Upper lobe of right lung (tissue), 1 donor: ENCODE data around the gene GLI3. TPM values are rescaled to one million over a fixed set of nuclear protein-coding genes. Genes with fewer than 3 reads are reported as not detected.

Source experiments
- ATAC-seq: fragments of 200-7000 bp; cut with Tn5 transposase; one replicate; pipeline ENCODE4 v1.9.1; 2020; ENCODE audit warnings: mild to moderate bottlenecking, moderate library complexity
- DNase-seq: peaks from one replicate; pipeline ENCODE4 v3.0.0-alpha.2; 2020
- H3K27ac ChIP-seq: fragments of 200-600 bp; one replicate; pipeline ENCODE4 v1.8.0; 2022
- H3K27me3 ChIP-seq: fragments of 200-600 bp; one replicate; pipeline ENCODE4 v1.8.0; 2022; ENCODE audit warnings: mild to moderate bottlenecking
- H3K36me3 ChIP-seq: fragments of 200-600 bp; one replicate; pipeline ENCODE4 v1.8.0; 2022
- H3K4me1 ChIP-seq: fragments of 200-600 bp; one replicate; pipeline ENCODE4 v1.8.0; 2022
- H3K4me3 ChIP-seq: fragments of 200-600 bp; one replicate; pipeline ENCODE4 v1.8.0; 2022; ENCODE audit warnings: mild to moderate bottlenecking
- H3K9me3 ChIP-seq: fragments of 200-600 bp; one replicate; pipeline ENCODE4 v1.8.0; 2022
- intact Hi-C: fragments of 100-400 bp; cut with DNase I; formaldehyde crosslinking; loops from one replicate; pipeline ENCODE4 v1.11.0; 2022
- total RNA-seq: library from RNA; stranded (reverse); fragmentation: NEBNext Ultra II Directional; extraction: Animal tissue kit (Norgen Biotek cat#: 25700); gene quantifications from one replicate; pipeline ENCODE4 v1.2.1, GENCODE V29; 2021
- TF ChIP-seq, protein P1 (sequence below): fragments of 200-600 bp; IDR thresholded peaks from one replicate; pipeline ENCODE4 v1.8.0; 2022; ENCODE audit warnings: antibody characterized with exemption
- donor health status: DM: no; HTN: yes; CAD: no; lungs with severe emphysema.

GLI3 gene
- total RNA-seq, 1 donor from 2014 or later = 17.5 TPM

DNA sequence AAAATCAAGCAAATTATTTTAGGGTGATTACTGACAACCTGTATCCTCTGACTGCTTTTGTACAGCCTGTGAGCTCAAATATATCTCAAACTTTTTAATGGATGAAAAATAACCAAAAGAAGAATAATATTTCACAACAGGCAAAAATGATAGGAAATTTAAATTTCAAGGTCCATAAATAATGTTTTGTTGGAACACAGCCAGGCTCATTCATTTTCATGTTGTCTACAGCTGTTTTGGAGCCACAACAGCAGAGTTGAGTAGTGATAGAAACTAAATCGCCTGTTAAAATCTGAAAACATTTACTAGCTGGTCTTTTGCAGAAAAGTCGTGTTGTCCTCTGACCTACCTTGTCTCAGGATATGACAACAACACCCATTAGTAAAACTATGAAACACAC is 75.9 kb downstream of the GLI3 start:
- intact Hi-C loops = no loop called here
- H3K27me3 ChIP-seq = no peaks in the 10 kb centered on the region
- no peaks in the 10 kb centered on the region for H3K9me3 ChIP-seq
- DNase-seq (no peak), ATAC-seq (no peak)
- TF ChIP-seq, protein P1, sequence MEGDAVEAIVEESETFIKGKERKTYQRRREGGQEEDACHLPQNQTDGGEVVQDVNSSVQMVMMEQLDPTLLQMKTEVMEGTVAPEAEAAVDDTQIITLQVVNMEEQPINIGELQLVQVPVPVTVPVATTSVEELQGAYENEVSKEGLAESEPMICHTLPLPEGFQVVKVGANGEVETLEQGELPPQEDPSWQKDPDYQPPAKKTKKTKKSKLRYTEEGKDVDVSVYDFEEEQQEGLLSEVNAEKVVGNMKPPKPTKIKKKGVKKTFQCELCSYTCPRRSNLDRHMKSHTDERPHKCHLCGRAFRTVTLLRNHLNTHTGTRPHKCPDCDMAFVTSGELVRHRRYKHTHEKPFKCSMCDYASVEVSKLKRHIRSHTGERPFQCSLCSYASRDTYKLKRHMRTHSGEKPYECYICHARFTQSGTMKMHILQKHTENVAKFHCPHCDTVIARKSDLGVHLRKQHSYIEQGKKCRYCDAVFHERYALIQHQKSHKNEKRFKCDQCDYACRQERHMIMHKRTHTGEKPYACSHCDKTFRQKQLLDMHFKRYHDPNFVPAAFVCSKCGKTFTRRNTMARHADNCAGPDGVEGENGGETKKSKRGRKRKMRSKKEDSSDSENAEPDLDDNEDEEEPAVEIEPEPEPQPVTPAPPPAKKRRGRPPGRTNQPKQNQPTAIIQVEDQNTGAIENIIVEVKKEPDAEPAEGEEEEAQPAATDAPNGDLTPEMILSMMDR = no peak
- H3K4me3 ChIP-seq = no peak overlapping the region
- no peak overlapping the region for H3K27ac ChIP-seq
- H3K4me1 ChIP-seq = peaks cover 9% of the 10 kb centered on the region
- no peaks in the 10 kb centered on the region for H3K36me3 ChIP-seq

- Histone ChIP-seq H3K36me3 (no peaks in the 10 kb centered on the region), H3K9me3 (no peaks in the 10 kb centered on the region), H3K4me3 (no peak overlapping the region), H3K27ac (no peak overlapping the region), H3K4me1 (peaks cover 9% of the 10 kb centered on the region), H3K27me3 (no peaks in the 10 kb centered on the region)
- TF ChIP-seq, protein P1 = no peak
- ATAC-seq = no peak
- intact Hi-C loops = no loop called here
- DNase-seq = no peak
Measured at GRCh38 chr7:42159130-42159529, 77.9 kb downstream of the GLI3 start.

DNA sequence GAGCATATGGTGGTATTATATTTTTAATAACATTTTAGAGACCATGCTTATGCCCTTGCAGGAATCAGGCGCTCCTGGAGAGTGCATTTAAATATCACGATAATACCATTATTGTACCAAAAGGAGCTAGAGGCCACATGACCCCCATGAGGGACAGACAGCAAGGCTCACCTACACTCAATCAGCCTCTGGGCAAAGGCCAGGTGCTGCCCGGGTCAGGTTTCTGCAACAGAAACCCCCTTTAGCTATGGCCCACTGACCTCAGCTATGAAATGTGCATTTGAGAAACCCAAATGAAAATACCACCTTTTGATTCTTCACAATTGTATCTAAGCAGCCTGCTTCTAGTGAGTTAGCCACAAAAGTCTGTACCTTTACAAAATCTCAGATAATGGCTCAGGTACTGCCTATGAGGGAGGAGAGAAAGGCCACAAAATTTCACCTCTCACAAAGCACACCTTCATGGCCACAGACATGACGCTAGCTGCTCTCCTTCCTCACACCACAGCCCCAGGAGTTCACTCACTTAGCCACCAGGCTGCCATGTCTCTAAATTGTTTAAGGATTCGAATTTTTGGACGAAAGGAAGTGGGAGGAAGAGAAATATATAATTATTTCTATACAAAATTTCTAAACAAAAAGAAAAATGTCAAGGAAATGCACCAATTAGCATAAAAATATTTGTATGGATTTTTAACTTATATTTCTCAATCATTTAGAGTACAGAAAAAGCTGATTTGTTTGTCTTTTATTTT is 79.9 kb downstream of the GLI3 start:
- Histone ChIP-seq H3K27me3 (no peaks in the 10 kb centered on the region), H3K27ac (no peak overlapping the region), H3K4me1 (peaks cover 13% of the 10 kb centered on the region), H3K36me3 (no peaks in the 10 kb centered on the region), H3K4me3 (no peak overlapping the region), H3K9me3 (no peaks in the 10 kb centered on the region)
- TF ChIP-seq, protein P1 = no peak
- ATAC-seq (no peak), DNase-seq (no peak)
- intact Hi-C loops = no loop called here

DNA sequence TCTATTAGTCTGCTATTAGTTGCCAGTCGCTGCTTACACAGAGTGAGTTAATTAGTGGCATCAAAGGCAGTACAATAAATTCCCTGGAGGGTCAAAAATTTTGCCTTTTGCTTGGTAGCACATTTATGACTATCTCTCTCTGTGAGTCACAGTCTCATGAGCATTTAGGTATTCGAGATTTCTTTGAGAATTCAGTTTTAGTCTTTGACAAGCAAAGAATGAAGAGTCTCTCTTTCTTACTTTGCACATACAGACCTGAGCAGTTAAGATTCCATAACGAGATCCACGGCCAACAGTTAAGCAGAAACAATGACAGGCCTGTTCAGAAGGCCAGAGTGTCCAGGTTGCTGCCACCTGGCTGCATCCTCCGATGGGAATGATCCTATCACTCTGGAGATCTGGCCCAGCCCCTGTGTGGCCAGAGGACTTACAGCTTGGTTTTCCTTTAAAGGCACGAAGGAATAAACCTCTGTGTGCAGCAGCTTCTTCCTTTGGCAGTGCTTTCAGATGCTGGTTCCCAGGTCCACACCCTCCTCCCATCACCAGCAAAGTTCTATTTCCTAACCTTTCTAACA is 80.6 kb downstream of the GLI3 start:
- no peak for ATAC-seq

DNA sequence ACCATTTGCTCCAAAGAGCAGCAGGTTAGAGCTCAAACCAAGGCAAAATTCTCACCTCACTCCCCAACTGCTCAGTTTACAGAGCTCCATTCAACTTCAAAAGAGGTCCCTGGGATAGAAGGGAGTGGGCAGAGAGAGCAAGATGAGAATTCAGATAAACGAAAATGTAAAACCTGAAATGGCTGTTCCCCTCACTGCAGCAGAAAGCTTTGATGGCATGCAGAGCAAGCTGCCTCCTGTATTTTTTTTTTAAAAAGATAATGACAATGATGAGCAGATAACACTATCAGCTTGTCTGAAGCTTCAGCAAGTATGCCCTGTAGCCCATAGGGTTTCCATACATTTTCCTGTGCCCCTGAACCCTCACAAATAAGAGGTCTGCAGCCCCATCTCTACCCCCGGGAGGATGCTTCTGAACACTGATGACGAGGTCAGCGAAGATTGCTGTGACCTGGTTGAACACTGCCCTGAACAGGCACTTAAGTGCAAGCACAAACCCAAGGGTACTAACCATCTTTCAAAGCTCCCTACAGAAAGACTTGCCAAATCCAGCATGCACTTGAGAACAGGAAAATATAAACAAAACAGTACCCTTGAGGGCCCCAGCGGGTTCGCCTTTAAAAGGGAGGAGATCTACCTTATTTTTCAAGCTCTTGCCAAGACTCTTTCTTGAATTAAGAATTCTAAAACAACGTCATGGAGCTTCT is 81.3 kb downstream of the GLI3 start:
- H3K36me3 ChIP-seq = no peaks in the 10 kb centered on the region
- no peak overlapping the region for H3K4me3 ChIP-seq
- ATAC-seq (peak; percentile 19), DNase-seq (no peak)
- no peak overlapping the region for H3K27ac ChIP-seq
- TF ChIP-seq, protein P1 = no peak
- intact Hi-C loops = no loop called here
- H3K4me1 ChIP-seq = peaks cover 5% of the 10 kb centered on the region
- H3K9me3 ChIP-seq = no peaks in the 10 kb centered on the region
- no peaks in the 10 kb centered on the region for H3K27me3 ChIP-seq

More for the DNA sequence above, 80.6 kb downstream of the GLI3 start:
- Histone ChIP-seq H3K4me3 (no peak overlapping the region), H3K27ac (no peak overlapping the region), H3K36me3 (no peaks in the 10 kb centered on the region), H3K9me3 (no peaks in the 10 kb centered on the region), H3K27me3 (no peaks in the 10 kb centered on the region), H3K4me1 (peaks cover 7% of the 10 kb centered on the region)
- TF ChIP-seq, protein P1 = no peak
- no peak for DNase-seq
- intact Hi-C loops = no loop called here
